Loucy (cell line): ENCODE data around the gene C20orf173.
"Not testable (repeated sequence)": the region's sequence is repeated elsewhere in the genome, so short reads cannot be mapped to it uniquely, and the experiment has no call there.

Source experiments
- EZH2phosphoT487 ChIP-seq: fragments of 200-600 bp; IDR thresholded peaks from 2 replicates; pipeline ENCODE4 v1.6.1; 2018; ENCODE audit warnings: antibody characterized with exemption, mild to moderate bottlenecking, moderate library complexity, borderline replicate concordance
- TF ChIP-seq, protein P1 (sequence below): fragments of 200-600 bp; sonication (generic); conservative IDR thresholded peaks from 2 replicates; pipeline ENCODE4 v1.5.1; 2014; ENCODE audit warnings: mild to moderate bottlenecking, antibody characterized with exemption, low read length

GRCh38 chr20:35544941-35545340 lies 15.5 kb upstream of the C20orf173 start:
- TF ChIP-seq, protein P1, sequence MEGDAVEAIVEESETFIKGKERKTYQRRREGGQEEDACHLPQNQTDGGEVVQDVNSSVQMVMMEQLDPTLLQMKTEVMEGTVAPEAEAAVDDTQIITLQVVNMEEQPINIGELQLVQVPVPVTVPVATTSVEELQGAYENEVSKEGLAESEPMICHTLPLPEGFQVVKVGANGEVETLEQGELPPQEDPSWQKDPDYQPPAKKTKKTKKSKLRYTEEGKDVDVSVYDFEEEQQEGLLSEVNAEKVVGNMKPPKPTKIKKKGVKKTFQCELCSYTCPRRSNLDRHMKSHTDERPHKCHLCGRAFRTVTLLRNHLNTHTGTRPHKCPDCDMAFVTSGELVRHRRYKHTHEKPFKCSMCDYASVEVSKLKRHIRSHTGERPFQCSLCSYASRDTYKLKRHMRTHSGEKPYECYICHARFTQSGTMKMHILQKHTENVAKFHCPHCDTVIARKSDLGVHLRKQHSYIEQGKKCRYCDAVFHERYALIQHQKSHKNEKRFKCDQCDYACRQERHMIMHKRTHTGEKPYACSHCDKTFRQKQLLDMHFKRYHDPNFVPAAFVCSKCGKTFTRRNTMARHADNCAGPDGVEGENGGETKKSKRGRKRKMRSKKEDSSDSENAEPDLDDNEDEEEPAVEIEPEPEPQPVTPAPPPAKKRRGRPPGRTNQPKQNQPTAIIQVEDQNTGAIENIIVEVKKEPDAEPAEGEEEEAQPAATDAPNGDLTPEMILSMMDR, result not testable (repeated sequence)
- not testable (repeated sequence) for TF ChIP-seq EZH2phosphoT487
